DMS153 treated with DMSO at 0.1 percent for 48 hours (cell line): ENCODE measurements around the gene OR2A5.
"Not testable (repeated sequence)": the region's sequence is repeated elsewhere in the genome, so short reads cannot be mapped to it uniquely, and the experiment has no call there.

Source experiments
- DNase-seq: peaks from one replicate; lab custom pipeline; 2025; ENCODE audit not compliant: unreplicated experiment; lab: John Stamatoyannopoulos, UW

Gene OR2A5

DNA sequence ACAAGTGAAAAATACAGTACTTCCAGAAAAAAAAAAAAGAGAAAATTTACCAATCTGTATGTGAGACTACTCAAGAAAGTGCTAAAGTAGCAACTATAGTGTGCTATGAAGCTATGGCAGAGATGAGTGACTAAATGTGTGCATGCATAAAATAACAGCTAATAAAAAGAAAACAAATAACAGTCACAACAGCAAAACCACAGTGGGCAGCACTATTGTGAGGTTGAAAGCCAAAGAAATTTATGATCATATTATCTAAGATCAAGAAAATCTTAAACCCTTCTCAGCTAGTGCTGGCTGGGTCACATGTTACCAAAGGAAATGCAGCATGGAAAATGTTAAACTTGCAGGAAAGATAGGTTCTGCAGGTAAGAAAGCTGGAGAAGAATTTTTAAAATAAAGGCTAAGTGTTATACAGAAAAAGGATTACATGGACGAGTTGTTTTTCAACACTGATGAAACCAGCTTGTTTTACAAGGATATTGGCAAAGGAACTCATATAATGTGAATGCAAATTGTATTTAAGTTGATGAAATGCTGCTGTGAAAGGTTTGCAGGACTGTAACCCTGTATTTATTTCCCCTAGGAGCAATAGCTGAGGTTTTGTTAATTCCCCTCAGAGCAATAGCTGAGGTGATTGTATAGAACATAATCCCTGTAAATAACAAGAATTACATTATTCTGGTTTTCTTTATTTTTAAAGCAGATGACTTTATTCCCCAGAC lies 15.6 kb upstream of the OR2A5 start:
- DNase-seq: no peak

DNA sequence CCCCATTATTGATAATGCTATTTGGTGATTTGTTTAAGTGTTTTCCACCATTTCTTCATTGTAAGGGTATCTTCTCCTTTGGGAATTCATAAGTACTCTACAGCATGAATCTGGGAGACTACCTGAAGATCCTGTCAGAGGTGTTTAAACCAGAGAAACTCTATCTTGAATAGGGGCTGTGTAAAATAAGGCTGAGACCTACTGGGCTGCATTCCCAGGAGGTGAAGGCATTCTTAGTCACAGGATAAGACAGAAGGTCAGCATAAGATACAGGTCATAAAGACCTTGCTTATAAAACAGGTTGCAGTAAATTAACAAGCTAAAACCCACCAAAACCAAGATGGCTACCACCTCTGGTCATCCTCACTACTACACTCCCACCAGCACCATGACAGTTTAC lies 13.4 kb upstream of the OR2A5 start:
- DNase-seq: no peak

- DNase-seq: no peak
Observed at GRCh38 chr7:144036302-144036885, 12.4 kb upstream of the OR2A5 start.

DNA sequence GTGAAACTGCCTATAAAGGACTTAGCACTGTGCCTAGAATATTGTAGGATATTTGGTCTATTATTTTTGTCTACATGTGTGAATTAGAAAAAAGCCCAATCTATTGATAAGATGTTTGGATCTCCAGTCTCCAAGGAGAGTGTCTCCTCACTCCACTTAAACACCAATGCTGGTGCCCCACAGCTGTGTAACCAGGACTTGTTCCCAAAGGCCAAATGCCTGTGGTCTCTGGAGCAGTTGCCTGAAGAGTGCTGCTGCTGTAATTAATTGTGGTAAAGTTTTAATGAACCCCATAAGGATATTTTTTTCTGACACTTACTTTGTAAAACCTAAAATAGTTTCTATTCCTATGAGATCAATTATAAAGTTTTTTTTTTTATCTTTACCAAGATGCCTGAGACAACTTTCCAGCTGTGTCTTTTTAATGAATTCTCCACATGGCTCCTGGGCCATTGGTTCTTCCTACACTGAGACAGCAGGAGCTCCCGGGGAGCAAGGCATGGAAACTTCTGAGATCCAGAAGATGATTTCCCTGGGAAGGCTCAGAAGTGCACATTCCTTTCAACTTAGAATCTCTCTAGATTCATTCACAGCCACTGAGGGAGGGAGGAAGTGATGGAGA lies 11.2 kb upstream of the OR2A5 start:
- no peak for DNase-seq

DNA sequence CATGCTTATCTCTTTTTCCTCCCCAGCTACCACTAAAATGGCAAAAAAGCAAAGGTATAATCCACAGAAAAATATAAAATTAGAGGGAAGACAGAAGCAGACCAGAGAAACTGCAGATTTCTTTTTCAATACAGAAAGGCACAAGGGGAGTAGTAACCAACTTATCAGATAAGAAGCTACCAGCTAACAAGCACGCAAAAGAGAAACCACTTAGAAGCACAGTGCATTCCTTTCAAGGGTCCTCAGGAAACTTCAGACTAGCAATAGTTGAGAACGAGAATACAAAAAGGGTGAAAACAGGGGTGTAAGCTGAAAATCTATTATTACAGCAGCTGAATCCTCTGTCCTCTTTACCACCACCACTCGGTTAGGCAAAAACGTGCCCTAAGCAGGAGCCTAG lies 9.9 kb upstream of the OR2A5 start:
- no peak for DNase-seq

DNA sequence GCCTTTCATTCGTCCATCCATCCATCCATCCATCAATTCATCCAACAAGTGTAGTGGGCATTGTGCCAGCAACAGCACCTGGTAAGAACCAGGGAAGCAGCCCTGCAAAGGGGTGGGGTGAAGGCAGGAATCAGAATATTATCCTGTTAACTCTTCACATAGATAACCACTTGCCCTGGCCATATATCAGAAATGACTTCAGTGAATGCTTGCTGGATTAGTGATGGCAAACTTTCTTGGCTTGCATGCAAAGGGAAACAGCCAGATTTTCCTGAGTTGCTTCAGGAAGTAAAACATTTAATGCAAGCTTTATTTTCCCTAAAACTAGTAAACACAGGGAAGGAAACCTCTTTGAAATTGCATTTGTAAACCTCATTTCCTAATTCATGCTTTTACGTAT lies 743 bp downstream of the OR2A5 start:
- peak; percentile 74 for DNase-seq

DNA sequence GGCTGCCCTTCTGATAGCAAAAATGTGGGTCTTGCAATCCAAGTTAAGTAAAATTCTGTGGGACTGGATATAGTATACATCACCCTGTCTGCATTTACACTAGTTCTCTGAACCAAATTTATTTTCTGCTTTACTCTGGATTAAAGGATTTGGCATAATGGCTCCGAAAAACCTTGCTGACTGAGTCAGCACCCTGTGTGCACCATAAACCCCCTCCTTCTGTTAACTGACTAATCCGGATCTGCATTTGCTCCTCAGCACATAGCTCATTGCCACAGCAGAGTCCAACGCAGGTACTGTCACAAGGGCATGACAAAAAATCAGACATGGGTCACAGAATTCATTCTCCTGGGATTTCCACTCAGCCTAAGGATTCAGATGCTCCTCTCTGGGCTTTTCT lies 1.3 kb downstream of the OR2A5 start:
- no peak for DNase-seq

DNA sequence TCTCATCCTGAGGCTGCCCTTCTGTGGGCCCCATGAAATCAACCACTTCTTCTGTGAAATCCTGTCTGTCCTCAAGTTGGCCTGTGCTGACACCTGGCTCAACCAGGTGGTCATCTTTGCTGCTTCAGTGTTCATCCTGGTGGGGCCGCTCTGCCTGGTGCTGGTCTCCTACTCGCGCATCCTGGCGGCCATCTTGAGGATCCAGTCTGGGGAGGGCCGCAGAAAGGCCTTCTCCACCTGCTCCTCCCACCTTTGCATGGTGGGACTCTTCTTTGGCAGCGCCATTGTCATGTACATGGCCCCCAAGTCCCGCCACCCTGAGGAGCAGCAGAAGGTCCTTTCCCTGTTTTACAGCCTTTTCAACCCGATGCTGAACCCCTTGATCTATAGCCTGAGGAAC lies 2.1 kb downstream of the OR2A5 start:
- DNase-seq: not testable (repeated sequence)

DNA sequence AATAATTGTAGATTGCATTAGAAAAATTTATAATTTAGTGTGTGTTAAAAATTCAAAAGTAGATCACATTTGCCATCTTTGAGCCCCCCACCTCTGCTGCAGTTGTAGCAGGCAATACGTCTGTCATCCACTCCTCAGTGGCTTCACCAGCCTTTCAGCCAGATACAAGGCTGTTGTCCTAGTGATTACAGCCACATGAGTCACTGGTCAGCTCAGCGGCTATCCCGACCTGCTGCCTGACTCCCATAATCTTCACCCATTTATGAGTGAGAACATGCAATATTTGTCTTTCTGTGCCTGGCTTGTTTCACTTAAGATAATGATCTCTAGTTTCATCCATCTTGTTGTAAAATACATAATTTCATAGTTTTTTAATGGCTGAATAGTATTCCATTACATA lies 9.2 kb downstream of the OR2A5 start:
- DNase-seq: no peak

DNA sequence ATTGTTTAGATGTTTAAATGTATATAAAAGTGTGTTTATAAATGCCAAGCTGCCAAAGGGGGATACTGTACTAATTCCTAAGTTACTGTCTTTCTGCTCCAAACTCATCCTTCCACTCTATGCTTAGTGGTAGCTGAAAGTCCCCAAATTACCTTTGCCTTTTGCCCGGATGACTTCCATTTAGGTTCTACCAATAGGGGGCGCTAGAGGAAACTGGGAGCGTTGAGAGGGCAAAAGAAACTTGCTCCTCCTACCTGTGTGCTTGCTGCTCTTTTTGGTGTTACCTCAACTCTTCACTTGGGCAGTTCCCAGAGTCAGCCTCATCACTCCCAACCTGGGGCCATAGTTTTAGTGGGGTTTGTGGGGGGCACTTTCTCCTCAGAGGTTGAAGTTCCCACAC lies 15.0 kb downstream of the OR2A5 start:
- DNase-seq: no peak

GRCh38 chr7:144069511-144069910 lies 20.8 kb downstream of the OR2A5 start, which contains the start of gene OR2A25:
Gene OR2A25, plus strand, starts transcription at chr7:144069811. Its CDS starts 4,409 bp downstream, at chr7:144074220.
- DNase-seq: no peak

GRCh38 chr7:144069953-144070352 lies 21.2 kb downstream of the OR2A5 start:
- no peak for DNase-seq

GRCh38 chr7:144074374-144074773 lies 25.6 kb downstream of the OR2A5 start:
- no peak for DNase-seq

DNA sequence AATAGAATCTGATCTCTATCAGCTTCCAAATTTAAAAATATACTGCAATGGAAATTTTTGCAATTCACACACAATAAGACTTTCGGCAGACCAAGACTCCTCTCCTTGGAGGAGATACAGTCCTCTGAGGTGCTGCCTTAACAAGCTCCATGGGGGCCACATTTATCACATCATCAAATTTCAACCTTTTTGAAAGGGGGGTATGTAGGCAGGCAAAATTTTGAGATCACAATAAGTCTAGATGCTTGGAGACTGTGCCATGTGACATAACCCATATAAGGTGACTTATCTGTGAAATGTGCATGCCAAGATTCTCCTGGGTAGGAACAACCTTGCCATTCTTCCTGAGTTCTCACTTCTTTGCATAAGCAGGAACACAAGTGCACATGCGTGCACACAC lies 37.2 kb downstream of the OR2A5 start, which contains the start of gene OR2A12:
Gene OR2A12 (plus strand): TSS at position 301 of the 400 bp plus-strand sequence. CDS start 8,830 bp downstream, outside the sequence.
- no peak for DNase-seq

GRCh38 chr7:144086730-144087129 lies 38.0 kb downstream of the OR2A5 start:
- no peak for DNase-seq

DNA sequence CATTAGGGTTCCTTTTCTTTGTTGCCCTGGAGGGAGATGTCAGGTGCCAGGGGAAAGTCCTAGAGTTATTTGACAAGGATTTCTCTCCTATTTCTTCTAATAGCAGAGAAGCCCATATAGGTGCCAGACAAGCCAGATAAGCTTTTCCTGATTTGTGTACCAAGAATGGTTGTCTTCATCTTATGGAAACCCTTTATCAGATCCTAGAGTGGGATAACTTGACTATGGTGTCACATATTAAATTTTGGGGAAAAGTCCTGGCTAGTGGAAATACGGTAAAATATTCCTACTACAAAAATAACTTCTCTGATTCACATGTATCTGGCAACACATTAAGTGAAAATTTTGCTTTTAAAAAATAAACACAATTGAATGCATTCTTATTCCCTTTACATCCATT lies 38.5 kb downstream of the OR2A5 start:
- DNase-seq: no peak

DNA sequence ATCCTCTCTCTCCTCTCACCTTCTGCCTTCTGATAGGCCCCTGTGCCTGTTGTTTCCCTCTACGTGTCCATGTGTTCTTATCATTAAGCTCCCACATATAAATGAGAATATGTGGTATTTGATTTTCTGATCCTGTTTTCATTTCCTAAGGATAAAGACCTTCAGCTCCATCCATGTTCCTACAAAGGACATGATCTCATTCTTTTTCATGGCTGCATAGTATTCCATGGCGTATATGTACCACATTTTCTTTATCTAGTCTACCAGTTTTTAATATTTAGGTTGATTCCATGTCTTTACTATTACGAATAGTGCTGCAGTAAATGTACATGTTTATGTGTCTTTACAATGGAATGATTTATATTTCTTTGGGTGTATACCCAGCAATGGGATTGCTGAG lies 41.9 kb downstream of the OR2A5 start:
- no peak for DNase-seq

GRCh38 chr7:144098776-144099175 lies 50.0 kb downstream of the OR2A5 start:
- DNase-seq: no peak

- DNase-seq: no peak
Observed at GRCh38 chr7:144100607-144101006, 51.9 kb downstream of the OR2A5 start.

GRCh38 chr7:144102041-144102440 lies 53.3 kb downstream of the OR2A5 start:
- DNase-seq: no peak

GRCh38 chr7:144105211-144105610 lies 56.5 kb downstream of the OR2A5 start:
- DNase-seq: no peak
